Measurements from ENCODE around the gene SPTB.

Gene SPTB

DNA sequence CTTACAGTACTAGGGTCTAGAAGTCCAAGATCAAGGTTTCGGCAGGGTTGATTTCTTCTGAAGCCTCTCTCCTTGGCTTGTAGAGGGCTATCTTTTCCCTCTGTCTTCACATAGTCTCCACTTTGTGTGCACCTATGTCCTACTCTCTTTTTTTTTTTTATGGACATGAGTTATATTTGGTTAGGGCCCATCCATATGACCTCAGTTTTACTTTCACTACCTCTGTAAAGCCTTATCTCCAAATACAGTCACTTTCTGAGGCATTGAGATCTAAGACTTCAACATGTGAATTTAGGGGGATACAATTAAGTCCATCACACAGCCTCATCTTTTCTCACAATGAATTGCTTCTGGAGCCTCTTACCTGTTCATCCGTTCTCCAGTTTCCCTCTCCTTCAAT is 5.9 kb upstream of the SPTB start:
- no peak for DNase-seq (ENCODE audit: low read depth in 2 of 2)

DNA sequence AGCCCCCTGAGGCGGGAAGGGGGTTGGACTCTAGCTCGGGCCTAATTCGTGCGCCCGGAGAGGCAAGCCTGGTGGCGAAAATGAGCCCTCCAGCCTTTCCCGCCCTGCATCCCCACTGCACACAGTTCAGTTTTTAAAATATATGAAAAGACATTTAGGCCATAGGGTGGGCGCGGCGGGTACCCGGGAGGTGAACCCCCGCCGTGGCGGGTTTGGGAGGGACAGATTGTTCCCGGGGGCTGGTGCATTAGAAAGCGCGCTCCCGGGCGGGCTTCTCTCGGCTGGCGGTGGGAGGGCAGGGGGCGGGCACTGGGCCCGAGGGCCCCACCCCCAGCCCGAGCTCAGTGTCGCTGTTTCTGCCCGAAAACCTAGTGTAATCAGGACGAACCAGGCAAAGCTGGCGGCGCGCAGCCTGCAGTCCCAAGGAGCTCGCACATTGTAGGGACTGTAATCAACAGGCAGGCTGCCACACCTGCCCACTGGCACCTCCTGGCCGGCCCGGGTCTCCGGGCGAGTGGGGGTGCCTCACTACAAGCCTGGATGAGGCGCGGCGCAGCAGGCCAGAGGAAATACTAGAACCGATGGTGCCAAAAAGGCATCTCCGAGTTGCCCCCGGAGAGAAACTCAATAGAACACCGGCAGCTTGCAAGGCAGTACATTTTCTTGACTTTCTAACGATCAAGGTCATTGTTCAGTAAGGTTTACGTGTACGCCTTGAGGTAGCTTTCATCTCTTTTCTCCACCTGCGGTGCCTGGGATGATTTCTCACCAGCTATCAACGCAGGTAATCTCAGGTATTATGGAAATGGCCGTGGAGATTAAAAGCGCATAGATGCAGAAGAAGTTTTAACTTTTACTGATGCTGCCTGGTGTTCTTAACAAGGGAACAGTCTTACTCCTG is 764 bp upstream of the SPTB start:
- DNase-seq (ENCODE audit: low read depth in 2 of 2), result peak; percentile 50 to 58

DNA sequence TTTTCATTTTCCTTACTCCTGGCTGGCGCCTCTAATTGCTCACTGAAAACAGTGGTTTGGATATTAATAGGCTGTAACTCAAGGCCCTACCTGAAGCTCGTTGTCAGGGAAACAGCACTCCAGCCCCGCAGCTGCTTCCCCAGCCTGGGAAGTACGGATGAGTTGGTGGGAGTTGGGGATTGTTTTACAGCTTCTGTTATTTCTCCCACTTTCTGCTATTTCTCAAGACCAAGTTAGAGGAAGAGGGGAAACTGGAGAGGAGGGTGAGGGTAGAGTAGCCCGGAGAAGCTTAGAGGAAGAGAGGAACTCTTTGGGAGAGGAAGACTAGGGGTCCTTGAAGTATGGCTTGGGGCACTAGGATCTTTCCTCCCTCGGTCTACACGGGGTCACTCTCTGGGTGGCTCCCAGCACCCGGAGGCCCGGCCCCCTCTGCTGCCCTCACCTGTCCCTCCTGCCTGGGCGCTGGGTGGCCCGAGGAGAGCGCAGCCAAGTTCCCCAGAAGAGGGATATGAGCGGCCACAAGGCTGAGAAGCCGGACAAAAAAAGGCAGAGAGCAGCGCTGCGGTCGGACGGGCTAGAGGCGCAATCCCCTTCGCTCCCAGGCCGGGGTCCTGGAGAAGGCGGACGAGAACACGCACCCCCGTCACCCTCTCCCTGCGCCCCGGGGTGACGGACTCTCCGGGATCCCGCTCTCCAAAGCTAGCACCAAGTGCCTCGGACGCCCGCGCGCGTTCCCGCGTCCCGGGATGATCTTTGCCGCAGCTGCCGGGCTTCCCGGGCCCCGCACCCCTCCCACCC is 671 bp downstream of the SPTB start:
- DNase-seq (ENCODE audit: low read depth in 2 of 2), result no peak

DNA sequence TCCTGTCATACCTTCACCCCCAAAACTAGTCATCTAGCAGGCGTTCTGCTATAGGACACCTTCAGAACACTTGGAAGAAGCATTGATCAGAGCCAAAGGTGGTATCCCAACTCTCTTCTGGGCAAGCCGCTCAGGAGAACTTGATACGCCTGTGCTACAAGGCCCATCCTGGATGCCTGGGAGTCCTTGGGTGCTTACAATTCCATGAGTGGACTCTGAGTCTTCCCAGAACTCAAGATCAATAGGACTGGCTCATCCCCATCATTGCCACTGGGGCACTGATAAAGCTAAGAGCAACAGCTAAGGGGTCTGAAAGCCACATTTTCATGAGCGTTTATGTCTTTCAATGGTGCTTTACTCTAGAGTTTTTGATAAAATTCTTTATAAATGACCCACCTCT is 1.9 kb downstream of the SPTB start:
- DNase-seq (ENCODE audit: low read depth in 2 of 2), result no peak

DNA sequence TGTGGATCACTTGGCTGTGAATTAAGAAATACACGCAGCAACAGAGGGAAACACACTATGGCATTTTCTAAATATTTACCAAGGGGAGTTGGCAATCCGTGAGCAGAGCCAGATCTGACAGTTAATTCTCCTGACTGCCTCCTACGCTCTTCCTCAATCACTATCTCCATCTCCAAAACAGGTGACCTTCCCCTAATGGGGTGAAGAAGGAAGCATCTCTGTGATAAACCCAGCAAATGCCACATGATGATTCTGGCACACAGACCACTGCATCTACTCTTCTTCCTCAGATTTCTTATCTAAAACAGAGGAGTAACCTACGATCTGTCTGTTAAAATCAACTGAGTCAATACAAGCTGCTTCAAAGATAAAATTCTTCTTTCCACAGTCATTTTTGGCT is 4.4 kb downstream of the SPTB start:
- DNase-seq (ENCODE audit: low read depth in 2 of 2), result no peak

DNA sequence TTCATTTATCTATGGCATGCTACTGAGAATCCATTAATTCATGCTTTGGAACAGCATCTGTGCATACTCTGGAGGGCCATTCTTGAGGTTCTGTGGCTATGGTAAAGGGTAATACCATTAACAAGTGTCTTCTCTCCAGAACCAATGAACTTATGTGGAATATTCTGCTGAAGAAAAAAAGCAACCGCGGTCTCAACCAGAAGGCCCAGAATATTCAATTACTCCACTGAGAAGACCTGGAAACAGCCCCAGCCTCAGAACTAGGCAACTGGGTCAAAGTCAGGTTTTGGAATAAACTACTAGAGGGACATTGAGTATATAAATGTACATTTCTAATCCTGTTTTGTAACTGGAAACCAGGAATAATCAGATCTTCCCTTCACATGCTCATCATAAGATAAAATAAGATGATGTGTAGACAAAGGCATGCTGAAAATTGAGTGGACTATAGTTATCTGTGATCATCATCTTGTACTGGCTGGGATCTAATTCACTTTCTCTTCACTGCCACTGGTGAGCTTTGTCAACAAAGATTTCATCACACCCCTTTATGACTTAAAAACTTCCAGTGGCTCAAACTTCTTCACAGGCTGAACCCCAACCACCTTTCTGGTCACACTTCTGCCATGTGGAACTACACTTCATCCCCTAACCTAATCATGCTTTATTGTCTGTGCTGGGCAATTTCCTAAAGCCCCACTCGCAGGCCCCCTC is 6.0 kb downstream of the SPTB start:
- no peak for DNase-seq (ENCODE audit: low read depth in 2 of 2)

DNA sequence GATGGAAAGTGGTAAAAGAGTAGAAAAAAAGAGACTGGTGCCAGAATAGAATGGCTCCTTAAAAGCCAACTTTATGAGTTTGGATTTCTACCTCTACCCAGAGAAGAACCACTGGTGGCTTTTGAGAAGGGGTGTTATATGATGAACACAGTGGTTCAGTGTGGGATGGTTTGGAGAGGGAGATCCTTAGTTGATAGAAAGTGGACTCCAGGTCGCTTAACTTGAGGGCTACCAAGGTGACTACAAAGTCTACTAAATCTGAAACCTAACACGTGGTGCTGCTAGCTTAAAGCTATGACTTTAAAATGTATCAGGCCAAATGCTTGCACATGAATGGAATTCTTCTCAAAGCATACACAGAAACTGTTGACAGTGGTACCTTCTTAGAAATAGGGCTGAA is 8.4 kb downstream of the SPTB start:
- no peak for DNase-seq (ENCODE audit: low read depth in 2 of 2)

DNA sequence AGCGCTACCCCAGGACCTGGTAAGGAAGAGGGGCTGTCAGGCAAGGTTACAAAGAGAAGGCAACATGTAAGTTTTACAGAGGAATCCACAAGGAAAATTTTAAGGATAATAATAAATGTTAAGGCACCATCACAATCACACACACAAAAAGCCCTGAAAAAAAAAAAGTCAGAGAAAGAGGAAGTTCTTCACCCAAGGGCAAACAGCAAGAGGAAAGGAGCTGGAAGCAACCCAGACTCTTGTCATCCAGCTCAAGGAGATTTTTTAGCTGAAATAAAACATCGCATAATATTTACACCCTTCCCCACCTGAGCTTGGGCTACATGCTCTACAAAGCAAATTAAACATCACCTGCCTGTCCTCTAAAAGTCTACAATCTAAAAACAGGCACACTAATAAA is 9.5 kb downstream of the SPTB start:
- DNase-seq (ENCODE audit: low read depth in 2 of 2), result no peak

DNA sequence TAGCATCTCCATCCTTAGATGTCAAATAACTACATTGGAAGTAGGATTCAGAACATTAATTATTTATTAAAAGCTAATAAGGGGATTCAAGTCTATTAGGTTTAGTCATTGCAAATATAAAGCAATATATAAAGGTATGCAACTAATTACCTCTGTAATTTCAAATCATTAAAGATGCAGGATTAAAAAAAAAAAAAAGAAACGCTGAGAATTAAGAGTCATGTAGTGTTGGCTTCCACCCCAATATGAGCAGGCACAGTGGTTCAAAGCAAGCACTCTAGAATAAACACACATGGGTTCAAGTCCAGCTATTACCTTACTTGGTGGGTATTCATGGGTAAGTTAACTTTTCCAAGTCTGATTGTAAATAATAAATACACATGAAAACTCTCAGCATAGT is 10.9 kb downstream of the SPTB start:
- DNase-seq (ENCODE audit: low read depth in 2 of 2), result no peak

DNA sequence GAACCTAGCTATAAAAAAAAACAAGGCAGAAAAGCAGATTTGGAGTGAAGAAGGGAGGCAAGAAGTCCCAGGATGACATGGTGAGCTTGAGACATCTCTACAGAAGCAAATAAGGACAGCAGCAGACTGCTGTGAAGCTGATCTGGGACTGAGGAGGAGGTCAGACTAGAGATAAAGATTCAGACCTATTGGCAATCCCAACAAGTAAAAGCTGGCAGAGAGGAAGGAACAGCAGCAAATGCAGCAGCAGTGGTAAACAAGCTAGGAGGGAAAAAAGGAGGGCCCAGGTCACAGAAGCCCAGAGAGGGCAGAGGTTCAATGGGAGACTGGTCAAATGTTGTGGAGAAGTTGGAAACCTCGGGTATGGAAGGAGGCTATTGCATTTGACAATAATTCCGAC is 11.3 kb downstream of the SPTB start:
- DNase-seq (ENCODE audit: low read depth in 2 of 2), result no peak

DNA sequence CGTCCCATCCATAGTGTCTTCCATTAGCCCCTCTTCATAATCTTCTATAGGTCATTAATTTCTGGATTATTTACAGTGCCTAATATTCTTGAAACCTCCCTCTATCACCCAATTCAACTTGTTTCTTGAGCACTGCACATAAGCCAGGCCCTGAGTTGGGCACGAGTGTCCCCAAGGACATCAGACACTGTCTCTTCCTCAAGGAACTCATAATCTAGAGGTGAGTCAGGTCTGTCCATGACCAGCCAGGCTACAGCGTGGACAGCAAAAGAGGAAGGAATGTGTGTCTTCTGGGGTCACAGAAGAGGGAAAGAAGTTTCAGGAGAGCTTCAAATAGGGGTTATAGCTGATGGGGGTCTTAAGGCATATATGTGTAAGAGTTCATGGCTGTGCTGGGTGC is 12.5 kb downstream of the SPTB start:
- no peak for DNase-seq (ENCODE audit: low read depth in 2 of 2)

DNA sequence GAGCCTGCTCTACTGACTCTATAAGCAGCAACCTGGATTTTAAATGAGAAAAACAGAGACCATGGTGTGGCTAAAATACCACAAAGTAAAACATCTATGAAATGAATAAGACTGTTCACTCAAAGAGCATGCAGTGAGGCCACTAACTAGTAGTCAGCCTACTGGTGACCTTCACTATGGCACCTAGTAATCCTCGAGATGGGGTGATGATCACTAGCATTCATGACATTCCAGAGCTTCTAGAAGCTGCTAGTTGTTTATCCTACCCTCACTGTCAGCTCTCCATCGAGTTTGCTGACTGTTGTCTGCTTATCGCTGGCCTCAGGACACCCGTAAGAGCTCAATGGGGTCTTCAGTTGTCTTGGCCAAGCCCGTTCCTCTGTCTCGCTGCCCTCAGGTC is 13.7 kb downstream of the SPTB start:
- DNase-seq (ENCODE audit: low read depth in 2 of 2), result no peak

DNA sequence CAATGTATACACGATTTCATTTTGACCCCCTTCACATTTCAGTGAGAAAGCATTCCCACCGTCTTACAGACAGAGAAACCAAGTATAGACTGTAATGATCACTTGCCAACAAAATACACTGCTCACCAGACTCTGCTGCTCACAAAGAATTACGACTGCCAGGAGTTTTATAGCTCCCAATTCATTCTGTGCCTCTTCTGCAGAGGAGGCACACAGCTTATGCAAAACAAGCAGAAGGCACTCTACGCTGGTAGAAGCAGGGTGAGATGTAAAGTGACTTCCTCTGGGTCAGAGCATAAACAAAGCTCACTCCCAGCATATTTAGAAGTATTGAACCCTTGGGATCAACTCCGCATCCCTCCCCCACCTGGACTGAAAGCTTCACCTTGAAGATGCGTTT is 14.6 kb downstream of the SPTB start:
- DNase-seq (ENCODE audit: low read depth in 2 of 2), result no peak

DNA sequence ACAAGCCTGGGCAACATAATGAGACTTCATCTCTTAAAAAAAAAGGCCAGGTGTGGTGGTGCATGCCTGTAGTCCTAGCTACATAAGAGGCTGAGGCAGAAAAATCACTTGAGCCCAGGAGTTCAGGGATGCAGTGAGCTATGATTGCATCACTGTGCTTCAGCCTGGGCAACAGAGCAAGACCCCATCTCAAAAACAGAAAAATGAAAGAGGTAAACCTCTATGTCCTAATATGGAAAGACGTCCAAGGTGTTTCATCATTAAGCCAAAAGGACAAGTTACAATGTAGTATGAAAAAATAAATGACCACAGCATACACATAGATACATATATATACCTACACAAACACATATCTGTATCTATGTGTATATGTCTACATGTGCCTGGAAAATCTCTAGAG is 15.4 kb downstream of the SPTB start:
- DNase-seq (ENCODE audit: low read depth in 2 of 2), result no peak

DNA sequence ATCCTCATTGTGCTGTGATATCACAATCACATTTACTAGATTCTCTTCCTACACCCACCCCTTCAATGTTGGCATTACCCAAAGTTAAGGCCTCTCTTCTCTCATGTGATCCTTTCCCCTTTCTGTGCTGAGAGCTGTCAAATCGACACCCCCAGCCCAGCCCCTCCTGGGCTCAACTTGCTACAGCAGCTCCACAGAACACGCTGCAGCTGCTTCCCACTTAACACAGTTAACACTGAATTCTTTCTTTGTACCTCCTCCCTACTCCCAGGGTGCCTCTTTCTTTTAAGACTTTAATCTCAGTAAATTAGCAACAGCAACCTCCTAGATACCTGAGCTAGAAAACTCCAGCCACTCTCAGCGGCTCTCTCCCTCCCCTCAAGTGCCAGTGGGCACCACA is 17.8 kb downstream of the SPTB start:
- DNase-seq (ENCODE audit: low read depth in 2 of 2), result no peak

DNA sequence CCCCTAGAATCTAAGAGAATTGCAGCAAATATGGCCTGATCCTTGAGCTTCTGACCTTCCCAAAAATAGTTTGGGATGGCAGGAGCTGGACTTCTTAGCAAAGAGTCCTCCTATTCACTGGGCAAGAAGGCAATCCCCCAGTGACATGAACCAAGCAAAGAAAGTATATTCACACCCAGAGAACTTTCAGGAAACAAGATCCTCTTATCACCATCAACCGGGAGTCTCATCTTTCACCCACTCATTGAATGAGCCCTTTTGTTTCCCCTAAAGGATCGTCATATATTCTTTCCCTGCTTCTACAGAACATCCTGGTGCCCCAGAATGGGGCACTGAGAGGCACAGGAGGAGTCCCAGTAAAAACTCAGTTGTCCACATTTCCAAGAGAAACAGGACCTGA is 19.7 kb downstream of the SPTB start:
- no peak for DNase-seq (ENCODE audit: low read depth in 2 of 2)

DNA sequence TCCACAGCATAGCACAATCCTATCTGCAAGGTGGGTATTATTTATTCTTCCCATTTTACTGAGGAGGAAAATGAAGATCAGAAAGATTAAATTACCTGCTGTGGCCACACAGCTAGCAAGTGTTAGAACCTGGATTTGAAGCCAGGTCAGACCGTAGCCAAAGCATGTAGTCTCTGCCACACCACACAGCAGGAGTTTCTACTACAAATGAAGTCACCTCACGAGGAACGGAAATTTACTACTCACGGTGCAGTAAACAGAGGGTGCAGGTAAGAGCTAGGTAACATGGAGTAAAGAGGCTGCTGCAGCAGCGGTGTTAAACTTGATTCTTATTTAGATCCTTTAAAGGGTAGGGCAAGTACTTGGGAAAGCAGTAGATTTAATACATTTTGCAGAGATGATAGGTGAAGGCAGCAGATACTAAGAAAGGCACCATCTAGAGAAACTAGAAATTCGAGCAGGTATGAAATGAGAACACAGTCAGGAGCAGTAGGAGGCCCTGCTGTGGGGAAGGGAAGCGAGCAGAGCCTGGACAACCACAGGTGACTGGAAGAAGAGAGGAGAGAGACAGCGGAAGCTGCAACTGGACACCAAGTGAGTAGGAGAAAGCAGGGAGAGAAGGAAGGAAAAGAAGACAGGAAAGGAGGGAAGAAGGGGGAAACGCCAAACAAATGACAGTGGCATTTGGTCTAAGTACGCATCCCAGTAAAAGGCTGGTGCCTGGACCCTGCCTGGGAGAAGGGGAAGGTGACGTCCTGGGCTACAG is 21.5 kb downstream of the SPTB start:
- DNase-seq (ENCODE audit: low read depth in 2 of 2), result no peak

DNA sequence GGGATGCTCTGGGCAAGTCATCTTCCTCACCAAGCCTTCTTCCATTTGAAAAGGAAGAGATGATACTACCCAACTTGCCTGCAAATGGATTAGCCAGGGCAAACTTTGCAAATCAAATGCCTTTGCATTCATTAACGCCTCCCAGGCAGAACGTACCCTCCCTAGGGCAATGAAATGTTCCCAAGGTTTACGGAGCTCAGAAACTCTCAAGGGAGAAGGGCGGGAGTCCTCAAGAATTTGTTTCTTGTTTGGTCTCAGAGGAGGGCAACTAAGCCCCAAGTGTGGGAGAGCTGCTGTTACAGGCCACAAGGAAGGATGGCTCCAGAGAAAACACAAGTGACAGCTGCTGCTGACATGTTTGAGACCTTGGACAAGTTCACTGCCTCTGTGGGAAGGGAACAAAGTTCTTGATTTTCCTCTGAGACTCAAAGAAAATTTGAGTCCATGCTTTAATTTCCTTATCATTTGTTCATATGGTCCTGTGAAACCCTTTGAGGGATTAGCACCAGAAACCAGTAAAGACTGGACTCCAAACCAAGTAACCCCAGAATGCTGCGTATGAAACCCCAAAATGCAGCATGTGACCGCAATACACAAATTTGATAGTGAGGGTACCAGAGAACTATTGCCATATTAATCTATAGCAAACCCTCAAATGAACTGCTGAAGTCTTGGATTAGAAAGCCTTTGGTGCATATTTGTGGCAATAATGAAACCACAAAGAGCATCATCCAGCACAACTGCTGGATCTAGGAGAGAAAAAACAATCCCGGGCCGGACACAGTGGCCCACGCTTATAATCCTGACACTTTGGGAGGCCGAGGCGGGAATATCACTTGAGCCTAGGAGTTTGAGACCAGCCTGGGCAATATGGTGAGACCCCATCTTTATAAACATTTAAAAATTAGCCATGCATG is 22.9 kb downstream of the SPTB start:
- DNase-seq (ENCODE audit: low read depth in 2 of 2), result no peak

DNA sequence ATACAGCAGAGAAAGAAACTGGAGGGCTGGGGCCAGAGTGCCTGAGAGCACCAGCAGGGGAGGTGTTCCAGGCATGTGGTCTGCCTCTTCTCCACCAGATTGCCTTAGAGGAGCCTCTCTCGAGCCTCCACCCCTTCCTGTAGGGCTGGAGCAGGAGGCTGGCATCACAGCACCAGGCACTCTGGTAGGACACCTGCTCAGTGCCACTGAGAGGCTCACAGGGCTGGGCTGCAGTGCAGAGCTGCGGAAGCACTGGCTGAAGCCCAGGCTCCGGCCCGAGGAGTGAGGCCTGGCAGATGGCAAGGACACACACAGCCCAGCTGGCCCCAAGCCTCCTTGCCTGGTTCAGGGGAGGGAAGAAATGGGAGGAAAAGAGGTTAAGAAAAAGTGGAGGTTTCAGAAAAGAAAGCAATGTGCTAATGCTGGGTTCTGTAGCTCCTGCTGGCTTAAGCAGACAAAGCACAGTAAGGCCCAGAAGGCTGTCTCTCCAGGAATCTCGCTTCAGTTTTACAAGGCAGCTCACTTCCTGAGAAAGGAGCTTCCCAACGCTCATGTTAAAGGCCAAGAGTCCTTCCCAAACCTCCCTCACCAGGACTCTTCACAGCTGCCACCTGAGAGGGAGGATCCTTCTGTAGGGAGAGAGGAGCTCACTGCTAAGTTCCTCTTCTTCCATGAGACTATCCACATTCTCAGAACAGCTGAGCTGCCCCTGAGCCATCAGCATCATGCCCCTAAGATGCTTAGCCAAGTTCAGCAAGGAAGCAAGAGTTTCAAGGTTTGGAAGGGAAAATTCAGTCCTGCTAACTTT is 23.8 kb downstream of the SPTB start:
- no peak for DNase-seq (ENCODE audit: low read depth in 2 of 2)
